ENCODE measurements around the gene KREMEN1. TPM values are rescaled to one million over a fixed set of nuclear protein-coding genes. Genes with fewer than 3 reads are reported as not detected.
A peak's percentile ranks its signal among the peaks of the same experiment; 100 is the strongest.

The KREMEN1 gene
- total and polyA plus RNA-seq, 2 donors (not counting 1 experiment from before 2014, with no cell fraction given) = 0.01 TPM; not detected in 1

- no peak overlapping the region for H3K27ac Mint-ChIP-seq
- 43% methylated on average over 5 of the region's 9 CpGs for WGBS (ENCODE audit: insufficient coverage)
- intact Hi-C loops (cut with micrococcal nuclease) = loop anchor here (1.0 kb wide), 3 partner anchors 185 to 440 kb away; no protein-coding TSS in a partner anchor
- TF ChIP-seq EZH2 (IDR thresholded peaks at IDR 0.05; ENCODE audit: borderline replicate concordance, insufficient read depth, low read depth, low read length, poor library complexity, severe bottlenecking) (no peak), CTCF (IDR thresholded peaks at IDR 0.05) (peak; percentile 96)
- no peak overlapping the region for H3K27ac ChIP-seq (ENCODE audit: low read length in 2 of 2)
- H3K79me2 ChIP-seq (ENCODE audit: control insufficient read depth, insufficient read depth, low read length) = no peaks in the 10 kb centered on the region
- no peaks in the 10 kb centered on the region for H3K36me3 ChIP-seq (replicated peaks in 1 of 2; ENCODE audit: control extremely low read depth in 1 of 2, control insufficient read depth in 1 of 2, extremely low read depth in 1 of 2, insufficient read depth in 2 of 2, low read length in 1 of 2)
- no peaks in the 10 kb centered on the region for H4K20me1 ChIP-seq (ENCODE audit: control insufficient read depth, insufficient read depth, low read length, poor library complexity, severe bottlenecking)
- no peak overlapping the region for H3K4me2 ChIP-seq (replicated peaks; ENCODE audit: low read depth, low read length, poor library complexity, severe bottlenecking)
- H3K9me3 ChIP-seq (ENCODE audit: control extremely low read depth in 1 of 3, control insufficient read depth in 2 of 3, insufficient read depth in 1 of 3, low read length in 2 of 3) = no peaks in the 10 kb centered on the region
- CTCF ChIA-PET = interaction anchor here (0.7 to 6.5 kb wide), 34 partner anchors 9 to 1026 kb away, joined by 3 to 88 read pairs (median 5); partner anchors contain the start of genes C22orf31 and CCDC117
- no peak overlapping the region for H2AFZ ChIP-seq (ENCODE audit: insufficient read depth, low read depth, low read length, poor library complexity, severe bottlenecking)
- peak; percentile 77 for DNase-seq
- POLR2A ChIA-PET = interaction anchor here (0.6 kb wide), 1 partner anchor 16 kb away, joined by 7 read pairs; no protein-coding TSS in a partner anchor
- peaks cover 0 to 2% of the 10 kb centered on the region in 2 donors for H3K4me1 ChIP-seq (ENCODE audit: control insufficient read depth in 2 of 2, insufficient read depth in 2 of 2, low read length in 2 of 2)
- H3K27me3 Mint-ChIP-seq = peaks cover 6% of the 10 kb centered on the region
- no peaks in the 10 kb centered on the region for H3K4me1 Mint-ChIP-seq
- no peak overlapping the region for H3K4me3 Mint-ChIP-seq
- no peak overlapping the region for H3K9ac ChIP-seq (ENCODE audit: low read length)
- ATAC-seq (ENCODE audit: low read depth) = peak; percentile 54
- no peaks in the 10 kb centered on the region for H3K9me3 Mint-ChIP-seq (ENCODE audit: insufficient read depth)
- no peak overlapping the region for H3K4me3 ChIP-seq (ENCODE audit: control extremely low read depth in 1 of 5, extremely low read depth in 1 of 5, insufficient read depth in 1 of 5, low read depth in 2 of 5, low read length in 4 of 5)
- H3K27me3 ChIP-seq (replicated peaks in 1 of 4; ENCODE audit: control extremely low read depth in 1 of 4, control insufficient read depth in 3 of 4, insufficient read depth in 4 of 4, low read length in 3 of 4) = peaks cover 0 to 8% (median 3%) of the 10 kb centered on the region in 4 experiments
Measured at GRCh38 chr22:29040385-29041275, 32.2 kb upstream of the KREMEN1 start.

DNA sequence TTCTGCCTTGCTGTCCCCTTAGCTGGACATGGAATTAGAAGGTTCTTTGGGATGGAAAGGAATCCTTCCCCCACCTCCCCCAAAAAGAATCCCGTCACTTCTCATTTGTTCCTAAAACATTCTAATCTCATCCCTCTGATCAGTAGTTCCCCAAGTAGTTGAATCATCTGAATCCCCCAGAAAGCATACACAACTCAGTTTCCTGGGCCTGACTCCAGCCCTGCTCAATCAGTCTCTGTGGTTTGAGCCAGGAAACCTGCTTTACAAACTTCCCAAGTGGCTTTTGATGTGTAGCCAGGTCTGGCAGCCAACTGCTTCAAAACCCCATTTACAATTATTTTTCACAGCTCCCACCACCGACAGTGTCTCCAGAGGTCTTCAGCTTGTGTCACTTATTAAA is 31.4 kb upstream of the KREMEN1 start:
- H3K36me3 ChIP-seq (replicated peaks in 1 of 2; ENCODE audit: control extremely low read depth in 1 of 2, control insufficient read depth in 1 of 2, extremely low read depth in 1 of 2, insufficient read depth in 2 of 2, low read length in 1 of 2) = no peaks in the 10 kb centered on the region
- peaks cover 0 to 2% of the 10 kb centered on the region in 2 donors for H3K4me1 ChIP-seq (ENCODE audit: control insufficient read depth in 2 of 2, insufficient read depth in 2 of 2, low read length in 2 of 2)
- H3K27ac ChIP-seq (ENCODE audit: low read length in 2 of 2) = no peak overlapping the region
- ATAC-seq (ENCODE audit: low read depth) (no peak), DNase-seq (no peak)
- H3K4me2 ChIP-seq (replicated peaks; ENCODE audit: low read depth, low read length, poor library complexity, severe bottlenecking) = no peak overlapping the region
- TF ChIP-seq CTCF (IDR thresholded peaks at IDR 0.05) (no peak), EZH2 (IDR thresholded peaks at IDR 0.05; ENCODE audit: borderline replicate concordance, insufficient read depth, low read depth, low read length, poor library complexity, severe bottlenecking) (no peak)
- H3K79me2 ChIP-seq (ENCODE audit: control insufficient read depth, insufficient read depth, low read length) = no peaks in the 10 kb centered on the region
- H3K4me1 Mint-ChIP-seq = no peaks in the 10 kb centered on the region
- CTCF ChIA-PET = interaction anchor here (1.0 to 6.5 kb wide), 22 partner anchors 8 to 1021 kb away, joined by 3 to 88 read pairs (median 8); partner anchors contain the start of genes C22orf31 and CCDC117
- WGBS (ENCODE audit: insufficient coverage) = 20% methylated on average over 1 of the region's 2 CpGs
- no peaks in the 10 kb centered on the region for H4K20me1 ChIP-seq (ENCODE audit: control insufficient read depth, insufficient read depth, low read length, poor library complexity, severe bottlenecking)
- no peak overlapping the region for H3K4me3 ChIP-seq (ENCODE audit: control extremely low read depth in 1 of 5, extremely low read depth in 1 of 5, insufficient read depth in 1 of 5, low read depth in 2 of 5, low read length in 4 of 5)
- intact Hi-C loops (cut with micrococcal nuclease) = no loop called here
- H2AFZ ChIP-seq (ENCODE audit: insufficient read depth, low read depth, low read length, poor library complexity, severe bottlenecking) = no peak overlapping the region
- H3K27ac Mint-ChIP-seq = no peak overlapping the region
- H3K27me3 ChIP-seq (replicated peaks in 1 of 4; ENCODE audit: control extremely low read depth in 1 of 4, control insufficient read depth in 3 of 4, insufficient read depth in 4 of 4, low read length in 3 of 4) = peaks cover 0 to 8% (median 3%) of the 10 kb centered on the region in 4 experiments
- H3K9ac ChIP-seq (ENCODE audit: low read length) = no peak overlapping the region
- H3K27me3 Mint-ChIP-seq = peaks cover 6% of the 10 kb centered on the region
- no peaks in the 10 kb centered on the region for H3K9me3 ChIP-seq (ENCODE audit: control extremely low read depth in 1 of 3, control insufficient read depth in 2 of 3, insufficient read depth in 1 of 3, low read length in 2 of 3)
- no peak overlapping the region for H3K4me3 Mint-ChIP-seq
- POLR2A ChIA-PET = no interaction called here
- no peaks in the 10 kb centered on the region for H3K9me3 Mint-ChIP-seq (ENCODE audit: insufficient read depth)
